ENCODE results near the gene MAST4. TPM values are rescaled to one million over a fixed set of nuclear protein-coding genes. Genes with fewer than 3 reads are reported as not detected.

Gene MAST4
- total and polyA plus RNA-seq, 2 donors from 2014 or later, result 27.3 to 31.4 TPM

DNA sequence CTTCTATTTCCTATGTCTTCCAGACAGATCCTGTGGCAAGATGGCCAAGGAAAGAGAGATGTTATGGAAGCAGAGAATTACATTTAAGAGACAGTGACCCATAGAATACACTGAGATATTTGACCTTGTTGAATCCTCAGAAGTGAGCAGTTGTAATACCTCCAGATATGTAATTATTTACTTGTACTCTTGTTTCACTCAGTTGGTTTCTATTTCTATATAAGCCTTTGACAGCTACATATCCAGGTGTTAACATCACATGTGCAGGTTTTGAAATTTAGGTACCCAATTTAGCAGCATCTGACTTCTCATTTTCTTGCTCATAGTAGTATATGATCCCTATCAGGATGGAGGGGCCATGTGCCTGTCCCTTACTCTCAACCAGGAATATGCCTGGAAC is 330.9 kb downstream of the MAST4 start:
- Histone ChIP-seq H3K9me3 (ENCODE audit: control insufficient read depth in 2 of 3, insufficient read depth in 1 of 3, low read length in 3 of 3) (no peaks in the 10 kb centered on the region), H3K4me1 (ENCODE audit: control insufficient read depth in 2 of 3, insufficient read depth in 2 of 3, low read depth in 1 of 3, low read length in 3 of 3) (peaks cover 0 to 2% (median 0%) of the 10 kb centered on the region in 3 donors), H3K27ac (ENCODE audit: low read depth in 2 of 2, low read length in 2 of 2) (no peak overlapping the region), H3K27me3 (ENCODE audit: control insufficient read depth, insufficient read depth, low read length) (no peaks in the 10 kb centered on the region), H3K9ac (ENCODE audit: low read length in 3 of 3) (no peak overlapping the region), H3K36me3 (ENCODE audit: control insufficient read depth in 2 of 3, insufficient read depth in 3 of 3, low read length in 3 of 3) (no peaks in the 10 kb centered on the region), H3K4me3 (ENCODE audit: low read length in 3 of 3) (no peak overlapping the region)
- intact Hi-C loops (cut with DNase I), result no loop called here
- DNase-seq, result no peak
- TF ChIP-seq, protein P1, sequence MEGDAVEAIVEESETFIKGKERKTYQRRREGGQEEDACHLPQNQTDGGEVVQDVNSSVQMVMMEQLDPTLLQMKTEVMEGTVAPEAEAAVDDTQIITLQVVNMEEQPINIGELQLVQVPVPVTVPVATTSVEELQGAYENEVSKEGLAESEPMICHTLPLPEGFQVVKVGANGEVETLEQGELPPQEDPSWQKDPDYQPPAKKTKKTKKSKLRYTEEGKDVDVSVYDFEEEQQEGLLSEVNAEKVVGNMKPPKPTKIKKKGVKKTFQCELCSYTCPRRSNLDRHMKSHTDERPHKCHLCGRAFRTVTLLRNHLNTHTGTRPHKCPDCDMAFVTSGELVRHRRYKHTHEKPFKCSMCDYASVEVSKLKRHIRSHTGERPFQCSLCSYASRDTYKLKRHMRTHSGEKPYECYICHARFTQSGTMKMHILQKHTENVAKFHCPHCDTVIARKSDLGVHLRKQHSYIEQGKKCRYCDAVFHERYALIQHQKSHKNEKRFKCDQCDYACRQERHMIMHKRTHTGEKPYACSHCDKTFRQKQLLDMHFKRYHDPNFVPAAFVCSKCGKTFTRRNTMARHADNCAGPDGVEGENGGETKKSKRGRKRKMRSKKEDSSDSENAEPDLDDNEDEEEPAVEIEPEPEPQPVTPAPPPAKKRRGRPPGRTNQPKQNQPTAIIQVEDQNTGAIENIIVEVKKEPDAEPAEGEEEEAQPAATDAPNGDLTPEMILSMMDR (IDR thresholded peaks at IDR 0.05; ENCODE audit: borderline replicate concordance, extremely low read depth, insufficient read depth), result no peak
- FAIRE-seq, result no peak

DNA sequence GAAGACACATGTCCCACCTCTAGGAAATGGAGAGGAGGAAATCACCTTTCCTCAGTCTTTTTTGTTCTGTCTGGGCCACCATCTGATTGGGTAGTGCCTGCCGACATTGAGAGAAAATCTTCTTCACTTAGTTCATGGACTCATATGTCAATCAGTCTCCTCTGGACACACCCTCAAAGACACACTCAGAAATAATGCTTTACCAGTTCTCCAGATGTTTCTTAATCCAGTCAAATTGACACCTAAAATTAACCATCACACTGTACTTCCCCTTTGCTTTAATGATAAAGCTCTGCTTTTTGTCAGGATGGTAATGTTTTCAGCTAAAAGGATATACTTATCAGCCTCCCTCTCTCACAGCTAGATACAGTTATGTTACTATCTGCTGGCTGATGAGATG is 333.1 kb downstream of the MAST4 start:
- FAIRE-seq (no peak), DNase-seq (no peak)
- H3K4me3 ChIP-seq (ENCODE audit: low read length in 3 of 3), result no peak overlapping the region
- H3K36me3 ChIP-seq (ENCODE audit: control insufficient read depth in 2 of 3, insufficient read depth in 3 of 3, low read length in 3 of 3), result no peaks in the 10 kb centered on the region
- no peaks in the 10 kb centered on the region for H3K27me3 ChIP-seq (ENCODE audit: control insufficient read depth, insufficient read depth, low read length)
- H3K9ac ChIP-seq (ENCODE audit: low read length in 3 of 3), result no peak overlapping the region
- intact Hi-C loops (cut with DNase I), result no loop called here
- peaks cover 0 to 7% (median 0%) of the 10 kb centered on the region in 3 donors for H3K4me1 ChIP-seq (ENCODE audit: control insufficient read depth in 2 of 3, insufficient read depth in 2 of 3, low read depth in 1 of 3, low read length in 3 of 3)
- TF ChIP-seq, protein P1 (IDR thresholded peaks at IDR 0.05; ENCODE audit: borderline replicate concordance, extremely low read depth, insufficient read depth), result no peak
- no peak overlapping the region for H3K27ac ChIP-seq (ENCODE audit: low read depth in 2 of 2, low read length in 2 of 2)
- no peaks in the 10 kb centered on the region for H3K9me3 ChIP-seq (ENCODE audit: control insufficient read depth in 2 of 3, insufficient read depth in 1 of 3, low read length in 3 of 3)

DNA sequence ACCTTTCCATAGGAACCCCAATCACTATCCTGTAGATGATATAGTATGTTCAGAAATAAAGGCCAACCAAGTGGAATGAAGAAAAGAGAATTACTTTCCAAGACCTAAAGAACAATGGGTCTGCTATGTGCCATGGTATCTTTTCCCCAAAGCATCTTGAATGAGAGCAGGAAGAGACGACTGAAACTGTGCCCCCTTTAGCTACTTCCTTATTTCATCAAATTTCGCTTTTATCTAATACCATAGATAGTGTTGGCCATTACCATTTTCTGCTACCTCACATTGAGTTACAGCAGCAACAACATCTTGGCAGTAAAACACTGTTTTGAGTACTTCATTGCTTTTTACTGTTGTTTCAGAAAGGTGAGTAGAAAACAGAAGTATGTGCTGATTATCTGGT is 333.8 kb downstream of the MAST4 start:
- intact Hi-C loops (cut with DNase I), result no loop called here
- Histone ChIP-seq H3K36me3 (ENCODE audit: control insufficient read depth in 2 of 3, insufficient read depth in 3 of 3, low read length in 3 of 3) (no peaks in the 10 kb centered on the region), H3K4me3 (ENCODE audit: low read length in 3 of 3) (no peak overlapping the region), H3K9me3 (ENCODE audit: control insufficient read depth in 2 of 3, insufficient read depth in 1 of 3, low read length in 3 of 3) (no peaks in the 10 kb centered on the region), H3K27me3 (ENCODE audit: control insufficient read depth, insufficient read depth, low read length) (no peaks in the 10 kb centered on the region), H3K27ac (ENCODE audit: low read depth in 2 of 2, low read length in 2 of 2) (no peak overlapping the region), H3K4me1 (ENCODE audit: control insufficient read depth in 2 of 3, insufficient read depth in 2 of 3, low read depth in 1 of 3, low read length in 3 of 3) (peaks cover 0 to 7% (median 0%) of the 10 kb centered on the region in 3 donors), H3K9ac (ENCODE audit: low read length in 3 of 3) (no peak overlapping the region)
- TF ChIP-seq, protein P1 (IDR thresholded peaks at IDR 0.05; ENCODE audit: borderline replicate concordance, extremely low read depth, insufficient read depth), result no peak
- FAIRE-seq (no peak), DNase-seq (no peak)

DNA sequence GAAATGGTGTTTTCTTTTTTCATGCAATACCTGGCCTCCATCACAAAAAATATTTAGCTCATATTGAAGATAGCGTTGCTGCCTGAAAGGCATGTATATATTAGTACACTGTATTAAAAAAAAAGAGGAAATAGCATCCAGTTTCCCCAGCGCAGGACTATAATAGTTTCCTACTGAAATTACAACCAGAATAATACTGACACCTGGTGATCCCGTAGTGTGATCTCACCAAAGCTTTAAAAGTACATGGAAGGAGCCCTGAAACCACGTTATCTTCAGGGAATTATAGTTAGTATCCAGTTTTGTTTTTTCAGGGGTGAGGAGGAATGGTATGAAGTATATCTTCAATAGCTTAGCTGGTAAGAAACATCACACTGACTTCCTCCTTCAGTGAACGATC is 335.5 kb downstream of the MAST4 start:
- DNase-seq, result no peak
- intact Hi-C loops (cut with DNase I), result no loop called here
- no peak overlapping the region for H3K27ac ChIP-seq (ENCODE audit: low read depth in 2 of 2, low read length in 2 of 2)
- no peaks in the 10 kb centered on the region for H3K9me3 ChIP-seq (ENCODE audit: control insufficient read depth in 2 of 3, insufficient read depth in 1 of 3, low read length in 3 of 3)
- FAIRE-seq, result no peak
- peaks cover 0 to 7% (median 0%) of the 10 kb centered on the region in 3 donors for H3K4me1 ChIP-seq (ENCODE audit: control insufficient read depth in 2 of 3, insufficient read depth in 2 of 3, low read depth in 1 of 3, low read length in 3 of 3)
- H3K36me3 ChIP-seq (ENCODE audit: control insufficient read depth in 2 of 3, insufficient read depth in 3 of 3, low read length in 3 of 3), result no peaks in the 10 kb centered on the region
- TF ChIP-seq, protein P1 (IDR thresholded peaks at IDR 0.05; ENCODE audit: borderline replicate concordance, extremely low read depth, insufficient read depth), result no peak
- H3K27me3 ChIP-seq (ENCODE audit: control insufficient read depth, insufficient read depth, low read length), result no peaks in the 10 kb centered on the region
- H3K4me3 ChIP-seq (ENCODE audit: low read length in 3 of 3), result no peak overlapping the region
- H3K9ac ChIP-seq (ENCODE audit: low read length in 3 of 3), result no peak overlapping the region
